ENCODE data around the gene SLC45A1.

Gene SLC45A1

DNA sequence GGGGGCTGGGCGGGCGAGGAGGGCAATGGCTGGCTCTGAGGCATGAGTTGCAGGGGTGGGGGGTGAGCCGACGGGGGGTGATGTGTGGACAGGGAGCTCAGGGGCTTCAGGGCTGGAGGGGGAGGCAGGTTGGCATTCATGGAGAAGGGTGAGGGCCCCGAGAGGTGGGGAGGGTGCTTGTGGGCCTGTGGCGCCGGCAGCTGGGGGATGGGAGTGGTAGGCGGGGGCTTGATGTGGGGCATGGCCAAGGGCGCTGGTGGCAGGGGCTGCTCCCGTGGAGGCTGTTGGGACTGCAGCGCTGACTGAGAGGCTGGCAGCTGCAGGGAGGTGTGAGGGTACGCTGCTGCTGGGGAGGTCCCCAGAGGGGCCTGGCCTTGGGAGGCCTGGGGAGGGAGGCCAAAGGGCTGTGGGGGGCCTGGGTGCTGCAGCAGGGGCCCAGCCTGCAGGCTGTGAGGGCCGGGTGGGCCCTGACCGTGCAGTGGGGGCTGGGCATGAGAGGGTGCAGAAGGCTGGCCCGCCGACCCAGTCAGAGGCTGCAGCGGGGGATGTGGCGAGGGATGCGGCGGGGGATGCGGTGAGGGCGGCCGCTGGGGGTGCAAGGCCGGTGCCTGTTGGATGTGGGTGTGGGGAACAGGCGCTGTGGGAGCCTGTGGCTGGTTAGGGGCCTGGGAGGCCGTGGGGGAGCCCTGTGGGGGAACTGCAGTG, 42.7 kb downstream of the SLC45A1 start:
- no peak overlapping the region for H3K4me3 Mint-ChIP-seq
- no peaks in the 10 kb centered on the region for H3K27me3 Mint-ChIP-seq (ENCODE audit: low read depth)
- no peaks in the 10 kb centered on the region for H3K9me3 Mint-ChIP-seq
- H3K36me3 Mint-ChIP-seq (ENCODE audit: low read depth): peaks cover 24% of the 10 kb centered on the region
- no peak overlapping the region for H3K27ac Mint-ChIP-seq
- H3K4me1 Mint-ChIP-seq (ENCODE audit: low read depth): peaks cover 2% of the 10 kb centered on the region

DNA sequence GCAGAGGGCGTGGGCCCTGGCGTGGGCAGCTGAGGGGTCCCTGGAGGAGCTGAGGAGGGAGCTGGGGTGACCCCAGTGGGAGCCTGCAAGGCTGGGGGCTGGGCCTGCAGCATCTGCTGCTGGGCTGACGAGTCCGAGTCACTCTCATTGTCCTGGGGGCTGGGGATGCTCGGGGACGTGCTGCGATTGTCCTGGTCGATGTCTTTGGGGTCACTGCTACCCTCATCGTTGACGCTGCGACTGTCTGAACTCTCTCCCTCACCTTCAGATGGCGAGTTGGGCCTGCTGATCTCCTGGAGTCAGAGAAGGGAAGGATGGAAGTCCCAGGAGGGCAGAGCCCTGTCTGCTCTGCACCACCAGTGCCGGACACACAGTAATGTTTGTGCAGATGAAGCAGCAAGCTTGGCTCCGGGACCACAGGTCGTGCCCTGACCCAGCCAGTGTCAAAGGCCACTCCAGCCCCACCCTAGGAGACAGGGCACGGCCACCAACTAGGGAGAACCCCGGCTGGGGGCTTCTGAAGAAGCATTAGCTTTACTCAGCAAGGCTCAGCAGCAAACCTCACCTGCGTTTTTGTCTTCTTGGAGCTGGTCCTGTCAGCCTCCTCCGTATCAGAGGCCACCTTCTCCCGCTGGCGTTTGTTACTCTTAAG, 43.4 kb downstream of the SLC45A1 start:
- no peaks in the 10 kb centered on the region for H3K27me3 Mint-ChIP-seq (ENCODE audit: low read depth)
- no peak overlapping the region for H3K4me3 Mint-ChIP-seq
- H3K4me1 Mint-ChIP-seq (ENCODE audit: low read depth): peaks cover 2% of the 10 kb centered on the region
- no peaks in the 10 kb centered on the region for H3K9me3 Mint-ChIP-seq
- H3K36me3 Mint-ChIP-seq (ENCODE audit: low read depth): peaks cover 22% of the 10 kb centered on the region
- no peak overlapping the region for H3K27ac Mint-ChIP-seq

DNA sequence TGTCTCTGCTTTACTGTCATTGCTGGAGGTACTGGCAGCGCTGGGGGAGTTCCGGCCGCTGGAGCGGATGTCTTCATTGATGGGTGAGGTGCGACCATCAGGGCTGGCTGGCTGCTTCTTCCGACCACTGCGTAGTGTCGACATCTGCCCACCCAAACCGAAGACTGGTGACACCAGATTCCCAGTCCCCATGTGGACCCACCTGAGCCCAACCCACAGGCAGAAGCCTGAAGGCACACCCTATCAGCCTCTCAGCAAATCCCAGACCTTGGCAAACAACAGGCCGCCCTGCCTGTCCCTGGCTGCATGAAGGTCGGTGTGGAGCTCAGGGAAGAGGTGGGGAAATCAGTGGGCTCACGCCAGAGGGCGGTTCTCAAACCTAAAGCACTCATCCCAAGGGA, 44.8 kb downstream of the SLC45A1 start:
- Mint-ChIP-seq H3K36me3 (ENCODE audit: low read depth) (peaks cover 21% of the 10 kb centered on the region), H3K27me3 (ENCODE audit: low read depth) (no peaks in the 10 kb centered on the region), H3K4me3 (no peak overlapping the region), H3K4me1 (ENCODE audit: low read depth) (peaks cover 5% of the 10 kb centered on the region), H3K27ac (no peak overlapping the region), H3K9me3 (no peaks in the 10 kb centered on the region)

DNA sequence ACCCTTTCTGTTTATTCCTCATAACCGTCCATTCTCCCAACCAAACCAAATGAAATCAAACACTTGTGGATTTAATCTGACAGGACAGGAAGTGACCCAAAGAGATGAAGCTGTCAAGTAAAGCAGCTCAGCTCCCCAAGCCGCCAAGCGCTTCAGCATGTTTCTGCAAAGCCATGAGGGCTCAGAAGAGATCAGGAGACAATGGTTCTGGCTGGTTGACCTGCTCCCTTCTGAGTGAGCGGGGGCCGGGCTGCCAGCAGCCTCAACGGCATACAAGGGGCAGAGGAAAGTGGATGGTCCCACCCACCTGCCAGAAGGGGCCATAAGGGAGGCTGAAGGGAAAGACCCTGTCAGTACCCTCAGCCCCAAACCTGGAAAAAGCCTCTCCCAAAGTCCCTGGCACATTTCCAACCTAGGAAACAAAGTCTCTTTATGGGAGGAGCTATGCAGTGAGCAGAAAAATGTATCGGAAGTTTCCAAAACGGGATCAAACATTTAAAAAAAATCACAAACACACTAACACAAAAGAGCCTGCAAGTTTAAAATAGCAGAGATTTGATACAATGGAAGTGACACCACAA, 45.4 kb downstream of the SLC45A1 start:
- no peak overlapping the region for H3K4me3 Mint-ChIP-seq
- peaks cover 5% of the 10 kb centered on the region for H3K4me1 Mint-ChIP-seq (ENCODE audit: low read depth)
- no peak overlapping the region for H3K27ac Mint-ChIP-seq
- H3K9me3 Mint-ChIP-seq: no peaks in the 10 kb centered on the region
- H3K36me3 Mint-ChIP-seq (ENCODE audit: low read depth): peaks cover 15% of the 10 kb centered on the region
- H3K27me3 Mint-ChIP-seq (ENCODE audit: low read depth): no peaks in the 10 kb centered on the region

DNA sequence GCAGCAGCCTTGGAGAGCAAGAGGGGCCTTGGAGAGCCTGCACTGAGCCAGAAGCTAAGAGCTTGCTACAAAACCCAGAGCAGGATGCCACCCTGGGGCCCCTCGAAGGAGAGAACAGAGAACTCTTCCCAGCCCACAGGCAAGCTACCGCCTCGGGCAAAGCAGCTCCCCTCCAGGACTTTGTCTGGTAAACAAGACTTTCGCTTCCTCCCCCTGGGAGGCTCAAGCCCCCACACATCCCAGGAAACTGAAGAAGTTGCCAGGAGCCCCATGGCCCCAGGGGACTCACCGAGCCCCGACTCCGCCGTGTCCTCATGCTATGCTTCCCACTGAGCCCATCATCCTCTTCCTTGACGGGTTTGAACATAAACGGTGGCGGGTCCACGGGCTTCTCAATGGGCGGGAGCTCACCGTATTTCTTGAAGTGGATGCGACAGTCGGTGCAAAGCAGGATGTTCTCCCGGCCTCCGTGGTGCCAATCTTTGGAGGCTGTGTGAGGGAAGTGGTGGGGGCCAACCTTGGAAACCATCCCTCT, 45.9 kb downstream of the SLC45A1 start:
- H3K9me3 Mint-ChIP-seq: no peaks in the 10 kb centered on the region
- no peaks in the 10 kb centered on the region for H3K27me3 Mint-ChIP-seq (ENCODE audit: low read depth)
- H3K36me3 Mint-ChIP-seq (ENCODE audit: low read depth): peaks cover 15% of the 10 kb centered on the region
- peaks cover 5% of the 10 kb centered on the region for H3K4me1 Mint-ChIP-seq (ENCODE audit: low read depth)
- H3K4me3 Mint-ChIP-seq: no peak overlapping the region
- H3K27ac Mint-ChIP-seq: no peak overlapping the region

DNA sequence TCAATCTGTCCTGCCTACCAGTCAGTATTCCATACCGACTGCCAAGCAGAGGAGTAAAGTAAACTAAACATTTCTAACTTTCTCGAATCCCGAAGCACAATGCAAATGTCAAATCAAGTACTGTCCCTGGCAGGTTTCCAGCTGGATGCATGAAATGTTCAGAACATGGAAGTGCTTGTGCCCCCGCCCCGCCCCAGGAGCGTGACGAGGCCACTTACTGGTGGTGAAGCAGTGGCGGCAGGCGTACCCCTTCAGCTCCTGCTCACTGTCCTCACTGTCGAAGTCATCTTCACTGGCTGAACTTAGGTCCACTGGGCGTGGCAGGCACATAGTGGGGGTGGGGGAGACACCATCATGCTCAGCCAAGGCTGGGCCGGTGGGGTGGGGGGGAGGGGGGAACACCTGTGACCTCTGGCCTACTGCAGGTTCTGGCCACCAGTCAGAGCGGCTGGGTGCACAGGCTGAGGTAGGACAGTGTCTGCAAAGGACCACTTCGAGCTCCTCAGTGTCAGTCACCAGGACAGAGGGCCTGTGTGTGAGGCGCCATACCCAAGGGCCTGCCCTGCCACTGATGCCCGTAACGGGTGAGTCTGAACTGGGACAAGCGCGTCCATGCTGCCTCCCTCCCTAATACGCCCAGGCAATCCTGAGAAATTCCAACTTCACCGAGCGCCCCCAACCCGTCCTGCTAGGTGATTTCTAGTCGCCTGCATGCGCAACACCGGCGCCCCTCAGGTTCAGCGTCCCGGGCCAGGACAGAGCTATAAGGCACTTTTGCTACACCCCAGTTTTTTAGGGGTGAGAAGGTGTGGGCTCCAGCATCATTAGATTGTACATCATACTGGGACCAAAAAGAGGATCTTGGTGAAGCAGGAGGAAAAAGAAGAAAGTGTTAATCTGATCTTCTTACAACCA, 46.9 kb downstream of the SLC45A1 start:
- Mint-ChIP-seq H3K4me1 (ENCODE audit: low read depth) (peaks cover 5% of the 10 kb centered on the region), H3K36me3 (ENCODE audit: low read depth) (peaks cover 13% of the 10 kb centered on the region)

DNA sequence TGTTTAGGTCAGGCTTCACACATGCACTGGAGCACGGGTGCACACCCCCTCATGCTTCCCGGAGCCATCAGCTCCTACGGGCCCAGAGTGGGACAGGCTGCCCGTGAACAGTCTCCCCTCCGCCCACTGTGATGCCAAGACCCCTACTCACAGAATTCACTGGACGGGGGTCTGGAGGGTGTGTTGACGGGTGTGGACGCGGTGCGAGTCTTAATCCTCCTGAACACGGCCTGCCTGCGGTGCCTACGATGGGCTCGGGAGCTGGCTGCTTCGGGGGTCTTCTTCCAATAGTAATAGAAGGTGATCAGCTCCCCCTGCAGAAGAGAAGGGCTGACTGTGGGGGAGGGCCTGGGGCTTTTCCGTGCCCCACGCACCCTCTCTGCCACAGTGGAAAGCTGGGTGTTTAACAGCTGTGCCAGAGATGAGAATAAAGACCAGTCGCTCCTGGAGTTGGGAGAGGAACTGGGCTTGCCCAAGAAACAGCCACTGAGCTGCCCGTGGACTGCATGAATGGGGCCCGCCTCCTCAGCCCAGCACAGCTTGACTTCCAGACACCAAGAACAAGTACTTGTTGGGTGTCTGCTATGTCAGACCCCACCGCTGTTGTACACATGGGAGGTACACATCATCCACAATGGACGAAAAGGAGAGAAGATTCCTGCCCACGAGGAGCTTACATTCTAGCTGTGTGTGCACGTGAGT, 47.9 kb downstream of the SLC45A1 start:
- no peak overlapping the region for H3K4me3 Mint-ChIP-seq
- peaks cover 5% of the 10 kb centered on the region for H3K4me1 Mint-ChIP-seq (ENCODE audit: low read depth)
- H3K9me3 Mint-ChIP-seq: no peaks in the 10 kb centered on the region
- H3K27me3 Mint-ChIP-seq (ENCODE audit: low read depth): no peaks in the 10 kb centered on the region
- H3K27ac Mint-ChIP-seq: no peak overlapping the region
- peaks cover 13% of the 10 kb centered on the region for H3K36me3 Mint-ChIP-seq (ENCODE audit: low read depth)

More for the DNA sequence above, 46.9 kb downstream of the SLC45A1 start:
- Mint-ChIP-seq H3K27ac (no peak overlapping the region), H3K27me3 (ENCODE audit: low read depth) (no peaks in the 10 kb centered on the region), H3K4me3 (no peak overlapping the region), H3K9me3 (no peaks in the 10 kb centered on the region)

DNA sequence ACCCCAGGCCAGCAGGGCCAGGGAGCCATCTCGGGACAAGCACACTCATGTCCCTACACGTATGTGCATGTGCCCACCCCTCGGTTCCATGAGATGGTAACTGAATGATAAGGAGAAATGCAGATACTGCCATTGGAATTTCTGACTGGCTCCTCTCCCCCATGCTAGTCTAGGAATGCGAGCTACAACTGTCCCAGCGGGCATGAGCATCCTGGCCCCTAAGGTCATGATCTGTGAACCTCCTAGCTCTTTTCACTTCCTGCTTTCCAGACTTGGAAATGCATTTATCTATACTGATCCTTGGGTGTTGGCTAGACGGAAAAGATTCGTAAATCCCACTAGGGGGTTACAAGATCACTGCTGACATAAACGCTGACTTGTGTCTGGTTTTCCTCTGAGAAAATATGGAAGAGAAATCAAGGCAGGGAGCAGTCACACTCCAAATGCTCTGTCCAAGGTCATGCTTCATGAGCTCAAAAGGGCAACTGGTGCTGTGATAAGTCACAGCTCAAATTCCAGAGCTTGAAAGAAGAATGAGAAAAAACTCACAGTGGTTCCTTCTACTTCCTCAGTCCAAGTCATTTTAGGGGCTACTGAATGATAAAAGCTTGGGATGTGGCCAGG, 49.8 kb downstream of the SLC45A1 start:
- H3K27ac Mint-ChIP-seq: no peak overlapping the region
- no peak overlapping the region for H3K4me3 Mint-ChIP-seq
- H3K36me3 Mint-ChIP-seq (ENCODE audit: low read depth): peaks cover 10% of the 10 kb centered on the region
- no peaks in the 10 kb centered on the region for H3K9me3 Mint-ChIP-seq
- peaks cover 8% of the 10 kb centered on the region for H3K4me1 Mint-ChIP-seq (ENCODE audit: low read depth)
- no peaks in the 10 kb centered on the region for H3K27me3 Mint-ChIP-seq (ENCODE audit: low read depth)

DNA sequence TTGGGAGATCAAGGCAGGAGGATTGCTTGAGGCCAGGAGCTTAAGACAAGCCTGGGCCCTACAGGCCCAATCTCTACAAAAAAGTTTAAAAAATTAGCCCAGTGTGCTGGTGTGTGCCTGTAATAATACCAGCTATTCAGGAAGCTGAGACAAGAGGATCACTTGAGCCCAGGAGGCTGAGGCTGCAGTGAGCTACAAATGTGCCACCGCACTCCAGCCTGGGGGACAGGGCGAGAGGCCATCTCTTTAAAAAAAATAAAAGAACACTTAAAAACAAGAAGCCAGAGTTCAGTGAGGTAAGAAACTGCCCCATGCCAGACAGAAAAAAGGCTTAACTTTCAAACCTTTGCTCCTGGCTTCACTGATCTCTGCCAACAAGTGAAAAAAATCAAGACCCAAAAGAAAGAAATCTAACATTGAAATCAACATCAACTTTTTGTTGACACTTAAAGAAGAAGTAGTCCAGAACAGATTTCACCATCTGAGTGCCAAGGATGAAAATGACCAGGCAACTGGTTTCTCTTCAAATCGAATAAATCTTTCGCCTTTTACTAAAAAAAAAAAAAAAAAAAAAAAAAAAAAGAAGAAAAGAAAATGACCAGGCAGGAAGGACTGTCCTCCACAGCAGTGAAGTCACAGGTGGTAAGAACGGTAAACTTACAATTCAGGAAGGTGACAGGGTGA, 51.2 kb downstream of the SLC45A1 start:
- no peaks in the 10 kb centered on the region for H3K27me3 Mint-ChIP-seq (ENCODE audit: low read depth)
- H3K27ac Mint-ChIP-seq: no peak overlapping the region
- H3K4me1 Mint-ChIP-seq (ENCODE audit: low read depth): peaks cover 7% of the 10 kb centered on the region
- H3K36me3 Mint-ChIP-seq (ENCODE audit: low read depth): peaks cover 6% of the 10 kb centered on the region
- no peak overlapping the region for H3K4me3 Mint-ChIP-seq
- H3K9me3 Mint-ChIP-seq: no peaks in the 10 kb centered on the region

DNA sequence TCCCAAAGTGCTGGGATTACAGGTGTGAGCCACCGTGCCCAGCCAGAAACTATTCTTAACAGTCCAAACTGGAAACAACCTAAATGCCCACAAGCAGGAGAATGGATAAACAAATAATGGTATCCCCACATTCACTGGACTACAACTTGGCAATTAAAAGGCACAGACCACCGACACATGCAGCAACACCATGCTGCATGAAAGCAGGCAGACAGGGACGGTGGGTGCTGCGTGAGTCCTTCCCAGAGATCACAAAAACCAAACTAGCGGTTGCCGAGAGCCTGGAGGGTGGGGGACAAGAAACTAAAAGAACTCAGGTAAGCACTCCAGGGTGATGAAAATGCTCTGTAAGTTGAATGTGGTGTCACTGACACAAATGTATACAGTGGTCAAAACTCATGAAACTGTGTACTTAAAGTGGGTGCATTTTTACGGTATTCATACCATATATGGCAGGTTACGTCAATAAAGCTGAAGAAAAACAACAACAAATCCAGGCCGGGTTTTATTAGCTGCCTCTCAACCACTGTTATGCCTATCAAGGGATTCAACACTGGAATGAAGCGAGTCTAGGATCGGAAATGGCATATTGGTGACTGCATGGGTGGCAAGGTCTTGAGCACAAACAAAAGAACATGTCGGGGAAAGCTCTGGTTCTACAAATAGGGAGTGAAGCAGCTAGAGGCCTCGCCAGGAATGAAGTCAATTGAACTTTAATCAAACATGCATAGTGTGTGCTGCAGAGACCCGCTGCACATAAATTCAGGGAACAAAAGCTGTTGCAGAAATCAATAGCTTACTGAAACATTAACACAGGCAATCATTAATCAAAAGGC, 52.4 kb downstream of the SLC45A1 start:
- H3K36me3 Mint-ChIP-seq (ENCODE audit: low read depth): peaks cover 6% of the 10 kb centered on the region
- peaks cover 8% of the 10 kb centered on the region for H3K4me1 Mint-ChIP-seq (ENCODE audit: low read depth)
- H3K27ac Mint-ChIP-seq: no peak overlapping the region
- no peak overlapping the region for H3K4me3 Mint-ChIP-seq
- H3K9me3 Mint-ChIP-seq: no peaks in the 10 kb centered on the region
- no peaks in the 10 kb centered on the region for H3K27me3 Mint-ChIP-seq (ENCODE audit: low read depth)

DNA sequence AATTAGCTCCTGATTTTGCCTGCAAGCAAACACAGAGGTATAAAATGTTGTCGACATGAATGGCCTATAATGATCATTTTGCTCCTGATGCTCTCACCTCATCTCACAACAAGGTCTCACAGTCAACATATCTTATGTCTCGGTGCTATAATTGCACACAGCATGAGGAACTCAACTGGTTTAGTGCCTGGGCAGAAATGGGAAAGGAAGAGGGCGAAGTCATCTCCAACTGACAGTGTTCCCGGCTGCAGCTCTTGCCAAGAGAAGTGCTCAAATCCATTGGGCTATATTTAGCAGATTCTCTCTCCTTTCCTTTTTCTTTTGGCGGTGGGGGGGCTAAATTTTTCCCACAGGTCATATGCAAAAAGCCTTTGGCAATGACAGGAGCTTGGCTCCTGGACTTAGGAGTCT, 53.0 kb downstream of the SLC45A1 start:
- Mint-ChIP-seq H3K27me3 (ENCODE audit: low read depth) (no peaks in the 10 kb centered on the region), H3K4me1 (ENCODE audit: low read depth) (peaks cover 9% of the 10 kb centered on the region), H3K9me3 (no peaks in the 10 kb centered on the region), H3K36me3 (ENCODE audit: low read depth) (peaks cover 6% of the 10 kb centered on the region), H3K27ac (no peak overlapping the region), H3K4me3 (no peak overlapping the region)

DNA sequence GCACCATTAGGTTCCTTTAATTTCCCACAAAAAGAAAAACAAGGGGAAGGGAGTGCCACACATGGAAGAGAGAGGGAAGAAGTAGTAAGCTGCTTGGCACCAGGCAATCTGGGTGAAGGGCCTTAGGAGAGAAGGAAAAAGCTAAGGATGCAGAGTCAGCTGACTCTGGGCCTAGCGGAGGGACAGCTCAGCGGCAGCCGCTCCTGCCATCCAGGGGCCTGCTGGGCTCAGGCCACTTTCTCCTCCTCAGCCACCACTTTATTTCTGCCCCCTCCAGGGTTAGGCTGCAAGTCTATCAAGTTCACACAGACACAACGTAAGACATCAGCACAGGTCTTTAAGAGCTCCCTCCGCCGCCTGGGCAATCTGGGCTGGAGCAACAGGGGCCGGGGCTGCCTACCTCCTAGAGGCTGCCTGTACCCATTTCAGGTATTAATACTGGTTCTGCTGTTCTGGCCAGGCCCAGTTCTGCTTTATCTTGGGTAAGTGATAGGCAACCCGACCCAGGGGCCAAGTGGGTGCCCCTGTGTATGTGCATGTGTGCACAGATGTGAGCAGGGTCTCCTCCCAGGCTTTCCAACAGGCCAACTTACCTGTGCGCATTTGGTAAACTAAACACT, 53.6 kb downstream of the SLC45A1 start:
- no peak overlapping the region for H3K27ac Mint-ChIP-seq
- H3K4me3 Mint-ChIP-seq: no peak overlapping the region
- H3K36me3 Mint-ChIP-seq (ENCODE audit: low read depth): peaks cover 3% of the 10 kb centered on the region
- no peaks in the 10 kb centered on the region for H3K27me3 Mint-ChIP-seq (ENCODE audit: low read depth)
- H3K9me3 Mint-ChIP-seq: no peaks in the 10 kb centered on the region
- H3K4me1 Mint-ChIP-seq (ENCODE audit: low read depth): peaks cover 15% of the 10 kb centered on the region
